Measurements from ENCODE around the gene CTSV. TPM values are rescaled to one million over a fixed set of nuclear protein-coding genes. Genes with fewer than 3 reads are reported as not detected.
A peak's percentile ranks its signal among the peaks of the same experiment; 100 is the strongest.
"Not testable (repeated sequence)": the region's sequence is repeated elsewhere in the genome, so short reads cannot be mapped to it uniquely, and the experiment has no call there.

The CTSV gene
- total RNA-seq, result 0.22 TPM
- long read RNA-seq, partial matches to known transcripts, result 0 of 1 reads
- long read RNA-seq, other reads (novel, unspliced or antisense), result 0 of 1 reads

- DNase-seq (ENCODE audit: low spot score), result peak; percentile 92
Observed at GRCh38 chr9:97038611-97039513, at the start of gene CTSV. TSS of gene CTSV (minus strand) at chr9:97039142. CDS start at chr9:97038043, 1,099 bp downstream.

GRCh38 chr9:97087668-97088215 is 48.8 kb upstream of the CTSV start:
- DNase-seq (ENCODE audit: low spot score), result not testable (repeated sequence)

GRCh38 chr9:97084562-97084991 is 45.6 kb upstream of the CTSV start:
- DNase-seq (ENCODE audit: low spot score), result not testable (repeated sequence)

- DNase-seq (ENCODE audit: low spot score), result no peak
Observed at GRCh38 chr9:97078362-97078761, 39.4 kb upstream of the CTSV start.

GRCh38 chr9:97077452-97078295 is 38.7 kb upstream of the CTSV start:
- no peak for DNase-seq (ENCODE audit: low spot score)

GRCh38 chr9:97076731-97077451 is 37.9 kb upstream of the CTSV start:
- not testable (repeated sequence) for DNase-seq (ENCODE audit: low spot score)

GRCh38 chr9:97076238-97076637 is 37.3 kb upstream of the CTSV start:
- no peak for DNase-seq (ENCODE audit: low spot score)

- DNase-seq (ENCODE audit: low spot score), result no peak
Observed at GRCh38 chr9:97075289-97075985, 36.5 kb upstream of the CTSV start.

GRCh38 chr9:97073506-97073905 is 34.6 kb upstream of the CTSV start:
- no peak for DNase-seq (ENCODE audit: low spot score)

GRCh38 chr9:97072285-97072776 is 33.4 kb upstream of the CTSV start:
- DNase-seq (ENCODE audit: low spot score), result no peak

GRCh38 chr9:97070325-97070724 is 31.4 kb upstream of the CTSV start:
- not testable (repeated sequence) for DNase-seq (ENCODE audit: low spot score)

GRCh38 chr9:97067490-97067889 is 28.5 kb upstream of the CTSV start:
- no peak for DNase-seq (ENCODE audit: low spot score)

GRCh38 chr9:97064176-97064575 is 25.2 kb upstream of the CTSV start:
- DNase-seq (ENCODE audit: low spot score), result no peak

GRCh38 chr9:97060796-97061195 is 21.9 kb upstream of the CTSV start:
- DNase-seq (ENCODE audit: low spot score), result no peak

GRCh38 chr9:97059626-97060025 is 20.7 kb upstream of the CTSV start:
- DNase-seq (ENCODE audit: low spot score), result no peak

GRCh38 chr9:97057651-97058050 is 18.7 kb upstream of the CTSV start:
- DNase-seq (ENCODE audit: low spot score), result no peak

- not testable (repeated sequence) for DNase-seq (ENCODE audit: low spot score)
Observed at GRCh38 chr9:97055891-97056290, 16.9 kb upstream of the CTSV start.

GRCh38 chr9:97053717-97054116 is 14.8 kb upstream of the CTSV start:
- no peak for DNase-seq (ENCODE audit: low spot score)

GRCh38 chr9:97052735-97053134 is 13.8 kb upstream of the CTSV start:
- peak; percentile 14 for DNase-seq (ENCODE audit: low spot score)

- no peak for DNase-seq (ENCODE audit: low spot score)
Observed at GRCh38 chr9:97046228-97046627, 7.3 kb upstream of the CTSV start.
